Right lobe of liver (tissue), 6 donors: ENCODE data around the gene ATP6V0B. TPM values are rescaled to one million over a fixed set of nuclear protein-coding genes. Genes with fewer than 3 reads are reported as not detected.

Experiments
- ATAC-seq, 4 donors: fragments of 200-7000 bp; cut with Tn5 transposase; one replicate each; pipeline ENCODE4 v1.9.1; 2020; ENCODE audit warnings: mild to moderate bottlenecking in 4 of 4, moderate library complexity in 4 of 4
- DNase-seq, 3 donors: peaks; one replicate each; pipeline ENCODE4 v3.0.0-alpha.2; 2020
- H3K27ac ChIP-seq, 3 donors: fragments of 200-600 bp; one replicate each; pipeline ENCODE4 v1.8.0; 2022
- H3K27me3 ChIP-seq, 2 donors: fragments of 200-600 bp; one replicate each; pipeline ENCODE4 v1.8.0; 2022
- H3K36me3 ChIP-seq, 4 donors: fragments of 200-600 bp; sonication (generic) in 1 of 4; one replicate each; pipeline versions ENCODE4 v1.5.1 to v1.8.0; 2017 to 2022; ENCODE audit warnings: control low read depth in 1 of 4
- H3K4me1 ChIP-seq, 4 donors: fragments of 200-600 bp; sonication (generic) in 1 of 4; one replicate each; pipeline versions ENCODE4 v1.5.1 to v1.8.0; 2017 to 2022; ENCODE audit warnings: control low read depth in 1 of 4
- H3K4me3 ChIP-seq, 3 donors: fragments of 200-600 bp; one replicate each; pipeline ENCODE4 v1.8.0; 2022
- H3K9me3 ChIP-seq, 4 donors: fragments of 200-600 bp; sonication (generic) in 1 of 4; one replicate each; pipeline versions ENCODE4 v1.5.1 to v1.8.0; 2017 to 2022; ENCODE audit warnings: control low read depth in 1 of 4
- POLR2A ChIP-seq: fragments of 450-650 bp; IDR thresholded peaks from one replicate; pipeline ENCODE4 v1.6.1; 2017; ENCODE audit warnings: antibody characterized with exemption, mild to moderate bottlenecking
- WGBS: methylation state at CpG from one replicate; pipeline ENCODE4 v1.1.6; 2018; ENCODE audit warnings: low coverage, low lambda C conversion rate; ENCODE audit not compliant: insufficient coverage; ENCODE audit errors: missing lambda C conversion rate; 5-methylcytosine and 5-hydroxymethylcytosine counted together
- intact Hi-C, 2 donors: fragments of 100-400 bp; cut with DNase I; formaldehyde crosslinking; loops; one replicate each; pipeline versions ENCODE4 v1.11.2 to v1.14.1; 2022
- total RNA-seq, 6 experiments: library from RNA; depleted of rRNA in 2 of 6; stranded (reverse); fragments of >200 nt in 2 of 6; fragmentation: NEBNext Ultra II Directional in 3 of 6; extraction: Animal tissue kit (Norgen Biotek cat#: 25700) in 3 of 6; gene quantifications; one replicate each; pipeline versions ENCODE4 v1.1.0 to v1.2.4, GENCODE V29; 2016 to 2023
- TF ChIP-seq, protein P1 (sequence below), 4 donors: fragments of 200-600 bp in 3 of 4; fragments of 450-650 bp in 1 of 4; IDR thresholded peaks; one replicate each; pipeline versions ENCODE4 v1.5.1 to v1.8.0; 2016 to 2022; ENCODE audit warnings: antibody characterized with exemption in 4 of 4, mild to moderate bottlenecking in 2 of 4
- donor health status: DM: no; HTN: yes; CAD: no.
- donor health status: DM: no; HTN: no; CAD: no.
- donor health status: DM: no; HTN: no; CAD: no.
- donor health status: DM: no; HTN: yes; CAD: no.
- donor health status: DM: no; HTN: yes; CAD: no.

Gene ATP6V0B
- total RNA-seq, 6 experiments from 2014 or later: 64.4 to 142 (median 76.9) TPM

DNA sequence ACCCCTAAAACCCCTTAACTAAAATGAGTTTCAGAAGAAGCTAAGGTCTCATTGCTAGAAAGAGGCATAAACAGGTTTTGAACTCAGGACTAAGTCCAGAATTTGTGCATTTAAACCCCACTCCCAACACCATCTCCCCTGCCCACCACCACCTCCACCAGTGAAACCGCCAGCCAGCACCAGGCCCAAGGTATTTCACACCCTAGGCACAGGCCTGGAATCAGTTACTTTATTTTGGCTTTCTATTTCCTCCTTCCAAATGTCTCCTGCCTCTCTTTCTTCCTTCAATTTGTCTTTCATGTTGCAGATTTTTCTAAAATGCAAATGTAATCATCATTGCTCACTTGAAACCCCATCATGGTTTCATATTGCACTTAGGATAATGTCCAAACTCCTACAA, 29.9 kb upstream of the ATP6V0B start:
- no peak overlapping the region for H3K27ac ChIP-seq
- TF ChIP-seq, protein P1, sequence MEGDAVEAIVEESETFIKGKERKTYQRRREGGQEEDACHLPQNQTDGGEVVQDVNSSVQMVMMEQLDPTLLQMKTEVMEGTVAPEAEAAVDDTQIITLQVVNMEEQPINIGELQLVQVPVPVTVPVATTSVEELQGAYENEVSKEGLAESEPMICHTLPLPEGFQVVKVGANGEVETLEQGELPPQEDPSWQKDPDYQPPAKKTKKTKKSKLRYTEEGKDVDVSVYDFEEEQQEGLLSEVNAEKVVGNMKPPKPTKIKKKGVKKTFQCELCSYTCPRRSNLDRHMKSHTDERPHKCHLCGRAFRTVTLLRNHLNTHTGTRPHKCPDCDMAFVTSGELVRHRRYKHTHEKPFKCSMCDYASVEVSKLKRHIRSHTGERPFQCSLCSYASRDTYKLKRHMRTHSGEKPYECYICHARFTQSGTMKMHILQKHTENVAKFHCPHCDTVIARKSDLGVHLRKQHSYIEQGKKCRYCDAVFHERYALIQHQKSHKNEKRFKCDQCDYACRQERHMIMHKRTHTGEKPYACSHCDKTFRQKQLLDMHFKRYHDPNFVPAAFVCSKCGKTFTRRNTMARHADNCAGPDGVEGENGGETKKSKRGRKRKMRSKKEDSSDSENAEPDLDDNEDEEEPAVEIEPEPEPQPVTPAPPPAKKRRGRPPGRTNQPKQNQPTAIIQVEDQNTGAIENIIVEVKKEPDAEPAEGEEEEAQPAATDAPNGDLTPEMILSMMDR (IDR thresholded peaks at IDR 0.05): no peak
- no peak for TF ChIP-seq POLR2A
- DNase-seq (no peak), ATAC-seq (no peak)
- WGBS: 100% methylated on average over 1 of the region's 1 CpG
- H3K27me3 ChIP-seq: no peaks in the 10 kb centered on the region
- H3K36me3 ChIP-seq: peaks cover 0 to 1% (median 0%) of the 10 kb centered on the region in 4 donors
- H3K4me3 ChIP-seq: no peak overlapping the region
- peaks cover 0 to 17% (median 9%) of the 10 kb centered on the region in 4 donors for H3K4me1 ChIP-seq
- intact Hi-C loops: no loop called here
- H3K9me3 ChIP-seq: no peaks in the 10 kb centered on the region

DNA sequence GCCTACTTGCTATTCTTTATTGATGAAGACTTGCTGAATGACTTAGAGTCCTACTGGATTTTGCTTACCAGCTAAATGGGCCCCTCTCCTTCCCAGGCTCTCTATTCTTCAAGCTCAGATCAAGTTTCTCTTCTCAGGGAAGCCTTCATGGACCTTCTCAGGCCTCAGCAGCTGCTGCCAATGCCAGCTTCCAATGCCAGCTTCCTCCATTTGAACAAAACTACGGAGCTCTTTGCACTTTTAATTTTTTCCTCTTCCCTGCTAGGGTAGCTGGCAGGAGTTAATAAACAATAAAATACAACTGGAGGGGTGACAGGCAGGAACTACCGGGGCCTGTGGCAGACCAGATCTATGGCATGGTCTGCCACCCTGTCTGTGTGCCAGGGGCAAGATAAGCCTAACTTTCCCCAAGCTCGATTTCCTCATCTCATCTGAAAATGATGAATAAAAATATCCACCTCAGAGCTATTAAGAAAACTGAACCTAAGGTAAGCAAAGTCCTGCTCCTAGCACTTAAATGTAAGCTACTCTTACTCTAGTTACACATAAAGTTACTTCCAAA, 29.0 kb upstream of the ATP6V0B start:
- Histone ChIP-seq H3K27me3 (no peaks in the 10 kb centered on the region), H3K4me3 (peak overlapping the region; percentile 44 to 88 (median 79)), H3K27ac (peak overlapping the region; percentile 95 to 98 (median 96)), H3K36me3 (peaks cover 0 to 5% (median 0%) of the 10 kb centered on the region in 4 donors), H3K9me3 (no peaks in the 10 kb centered on the region), H3K4me1 (peaks cover 0 to 17% (median 9%) of the 10 kb centered on the region in 4 donors)
- WGBS: 0% methylated on average over 3 of the region's 3 CpGs
- ATAC-seq: no peak
- no peak for TF ChIP-seq POLR2A
- TF ChIP-seq, protein P1 (IDR thresholded peaks at IDR 0.05): no peak
- DNase-seq: no peak
- intact Hi-C loops: no loop called here

DNA sequence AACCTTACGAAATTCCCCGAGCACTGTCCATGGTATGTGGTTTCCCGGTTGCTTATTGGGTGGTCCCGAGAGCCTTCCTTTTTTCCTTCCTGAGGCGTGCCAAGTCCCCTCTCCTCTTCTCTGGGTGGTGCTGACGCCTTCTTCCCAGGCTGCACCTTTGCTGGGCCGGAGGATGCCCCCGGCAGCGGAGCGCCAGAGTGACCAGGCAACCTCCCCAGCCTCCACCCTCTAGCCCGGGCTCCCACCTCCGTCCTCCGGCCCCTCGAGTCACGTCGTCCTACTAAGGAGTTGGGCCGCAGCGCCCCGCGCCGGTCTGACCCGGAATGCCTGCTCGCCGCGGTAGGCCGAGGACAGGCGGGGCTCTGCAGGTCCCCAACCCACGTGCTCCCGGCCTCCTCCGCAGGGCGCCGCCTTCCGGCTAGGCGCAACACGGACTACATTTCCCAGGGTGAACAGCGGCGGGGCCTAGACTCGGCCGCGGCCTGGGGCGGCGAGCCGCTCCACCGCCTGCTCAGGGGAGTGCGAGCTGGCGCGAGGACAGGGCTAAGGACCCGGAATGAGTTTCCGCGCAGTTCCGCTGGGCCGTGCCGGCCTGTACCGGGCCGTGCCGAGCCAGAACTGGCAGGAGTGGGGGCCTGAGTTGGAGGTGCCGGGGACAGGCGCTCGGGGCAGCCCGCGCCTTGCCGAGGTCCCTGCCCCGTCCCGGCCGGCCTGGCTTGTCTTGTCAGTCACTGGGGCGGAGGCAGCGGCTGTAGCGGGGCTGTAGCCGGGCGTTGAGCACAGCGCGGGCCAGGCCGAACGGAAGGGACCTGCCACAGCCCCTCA, 28.3 kb upstream of the ATP6V0B start, which contains the start of gene IPO13:
IPO13 (plus strand) TSS at position 715 of the 825 bp plus-strand sequence. CDS start 651 bp downstream, outside the sequence.
- Histone ChIP-seq H3K27me3 (no peaks in the 10 kb centered on the region), H3K36me3 (peaks cover 0 to 5% (median 0%) of the 10 kb centered on the region in 4 donors), H3K4me1 (peaks cover 0 to 17% (median 9%) of the 10 kb centered on the region in 4 donors), H3K4me3 (peak within 1 kb of the TSS; percentile 44 to 88 (median 79)), H3K9me3 (no peaks in the 10 kb centered on the region), H3K27ac (peak within 1 kb of the TSS; percentile 95 to 98 (median 96))
- DNase-seq (peak; percentile 97 to 98 (median 98)), ATAC-seq (peak; percentile 96 to 98 (median 97))
- 0% methylated on average over 10 of the region's 74 CpGs for WGBS
- TF ChIP-seq, protein P1 (IDR thresholded peaks at IDR 0.05): peak; percentile 73 to 81 (median 74)
- peak; percentile 83 for TF ChIP-seq POLR2A
- intact Hi-C loops: no loop called here

DNA sequence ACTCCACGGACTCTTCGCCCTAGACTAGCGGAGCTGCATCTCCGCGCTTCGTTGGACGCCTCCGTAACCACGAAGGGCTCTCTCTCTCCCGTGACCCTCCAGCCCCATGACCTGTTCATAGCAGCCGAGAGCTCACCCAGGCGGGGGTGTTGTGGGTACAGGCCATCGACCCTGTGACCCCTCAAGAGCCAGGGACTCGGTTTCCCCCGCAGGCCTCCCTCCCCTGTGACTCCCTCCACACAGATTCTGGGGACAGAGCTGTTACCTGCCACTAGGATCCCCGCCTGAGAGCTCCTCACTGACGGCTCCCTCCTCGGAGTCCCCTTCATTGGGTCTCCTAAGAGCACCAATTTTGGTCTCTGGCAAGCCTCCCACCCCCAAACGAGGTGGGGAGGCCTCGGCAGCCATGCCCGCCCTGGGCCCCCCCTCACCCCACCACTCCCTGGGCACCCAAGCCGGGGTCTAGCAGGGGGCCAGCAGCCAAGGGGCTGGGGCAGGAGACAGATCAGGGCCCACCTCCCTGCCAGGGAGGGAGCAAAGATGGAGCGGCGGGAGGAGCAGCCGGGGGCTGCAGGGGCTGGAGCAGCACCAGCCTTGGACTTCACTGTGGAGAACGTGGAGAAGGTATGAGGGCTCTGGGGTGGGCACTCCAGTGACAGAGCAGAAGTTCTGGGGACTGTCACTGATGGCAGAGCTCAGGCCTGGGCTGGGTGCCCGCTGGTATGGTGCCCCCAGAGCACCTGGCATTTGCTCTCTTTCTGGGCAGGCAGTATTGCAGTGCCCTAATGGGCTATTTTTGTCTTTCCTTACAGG, 27.5 kb upstream of the ATP6V0B start:
- TF ChIP-seq, protein P1 (IDR thresholded peaks at IDR 0.05): no peak
- TF ChIP-seq POLR2A: no peak
- Histone ChIP-seq H3K27me3 (no peaks in the 10 kb centered on the region), H3K36me3 (peaks cover 0 to 5% (median 0%) of the 10 kb centered on the region in 4 donors), H3K4me1 (peaks cover 0 to 17% (median 9%) of the 10 kb centered on the region in 4 donors), H3K4me3 (peak overlapping the region; percentile 44 to 88 (median 79)), H3K27ac (peak overlapping the region; percentile 95 to 98 (median 96)), H3K9me3 (no peaks in the 10 kb centered on the region)
- WGBS: 8% methylated on average over 8 of the region's 27 CpGs
- intact Hi-C loops: no loop called here
- DNase-seq (peak in 1 of 3 donors; percentile 41), ATAC-seq (peak in 1 of 4 donors; percentile 3)
